Epithelial cell of esophagus (primary cell): ENCODE measurements around the gene COL13A1.

Experiments
- DNase-seq: peaks from one replicate; pipeline ENCODE4 v3.0.0; 2010; ENCODE audit warnings: low read depth
- H3K4me3 ChIP-seq: 2 replicates; pipeline ENCODE4 v1.5.1; 2011; ENCODE audit warnings: mild to moderate bottlenecking, low read length, control low read depth
- TF ChIP-seq, protein P1 (sequence below): IDR thresholded peaks from 2 replicates; pipeline ENCODE4 v1.5.1; 2011; ENCODE audit warnings: low read depth, mild to moderate bottlenecking, low read length, control low read depth, inconsistent platforms; ENCODE audit not compliant: insufficient read depth; ENCODE audit errors: missing control alignments

The COL13A1 gene

DNA sequence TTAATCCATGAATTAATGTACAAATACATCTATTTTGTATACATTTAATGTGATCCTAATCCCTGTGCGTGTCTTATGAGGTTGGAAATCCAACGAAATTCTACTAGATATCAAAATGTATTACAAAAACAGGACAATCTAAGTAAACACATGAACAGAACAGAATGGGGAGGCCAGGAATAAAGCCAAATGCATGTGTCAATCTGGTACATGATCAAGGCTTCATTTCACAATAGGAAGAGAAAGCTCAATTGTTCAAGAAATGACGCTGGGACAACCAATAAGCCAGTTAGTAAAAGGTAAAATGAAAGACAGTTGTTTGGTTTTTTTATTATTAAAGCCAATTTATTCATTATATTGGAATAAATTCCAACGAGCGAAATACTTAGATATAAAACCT is 83.0 kb downstream of the COL13A1 start:
- TF ChIP-seq, protein P1, sequence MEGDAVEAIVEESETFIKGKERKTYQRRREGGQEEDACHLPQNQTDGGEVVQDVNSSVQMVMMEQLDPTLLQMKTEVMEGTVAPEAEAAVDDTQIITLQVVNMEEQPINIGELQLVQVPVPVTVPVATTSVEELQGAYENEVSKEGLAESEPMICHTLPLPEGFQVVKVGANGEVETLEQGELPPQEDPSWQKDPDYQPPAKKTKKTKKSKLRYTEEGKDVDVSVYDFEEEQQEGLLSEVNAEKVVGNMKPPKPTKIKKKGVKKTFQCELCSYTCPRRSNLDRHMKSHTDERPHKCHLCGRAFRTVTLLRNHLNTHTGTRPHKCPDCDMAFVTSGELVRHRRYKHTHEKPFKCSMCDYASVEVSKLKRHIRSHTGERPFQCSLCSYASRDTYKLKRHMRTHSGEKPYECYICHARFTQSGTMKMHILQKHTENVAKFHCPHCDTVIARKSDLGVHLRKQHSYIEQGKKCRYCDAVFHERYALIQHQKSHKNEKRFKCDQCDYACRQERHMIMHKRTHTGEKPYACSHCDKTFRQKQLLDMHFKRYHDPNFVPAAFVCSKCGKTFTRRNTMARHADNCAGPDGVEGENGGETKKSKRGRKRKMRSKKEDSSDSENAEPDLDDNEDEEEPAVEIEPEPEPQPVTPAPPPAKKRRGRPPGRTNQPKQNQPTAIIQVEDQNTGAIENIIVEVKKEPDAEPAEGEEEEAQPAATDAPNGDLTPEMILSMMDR: no peak
- no peak for DNase-seq
- H3K4me3 ChIP-seq: no peak overlapping the region

DNA sequence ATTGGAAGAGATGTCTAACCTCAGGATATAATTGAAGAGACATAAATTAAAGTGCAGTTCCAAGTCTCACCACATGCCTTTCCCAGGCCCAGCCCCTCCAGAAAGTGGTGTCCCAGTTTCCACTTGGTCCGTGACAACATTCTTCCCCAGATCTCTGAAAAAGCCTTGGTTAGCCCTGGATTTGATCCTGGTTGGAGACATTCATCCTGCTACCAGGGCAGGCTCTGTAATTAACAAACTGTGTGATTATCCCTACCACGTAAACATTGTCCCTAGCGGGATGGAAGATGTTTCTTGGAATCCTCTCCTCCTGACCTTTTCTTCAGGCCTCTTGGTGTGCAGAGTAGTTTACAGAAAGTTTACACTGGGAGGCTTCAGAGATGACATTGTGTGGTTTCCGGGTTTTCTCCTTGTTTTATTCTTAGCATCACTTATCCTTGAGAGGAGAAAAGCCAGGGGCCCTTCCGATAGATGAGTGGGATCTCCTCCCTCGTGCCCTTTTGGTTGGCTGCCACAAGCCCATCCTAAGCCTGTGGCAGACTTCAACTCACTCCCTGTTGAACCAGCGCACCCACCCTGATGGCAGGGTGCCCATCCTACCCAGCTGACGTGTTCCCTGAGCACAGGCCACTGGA is 83.8 kb downstream of the COL13A1 start:
- TF ChIP-seq, protein P1: peak; percentile 53
- no peak for DNase-seq
- H3K4me3 ChIP-seq: no peak overlapping the region

DNA sequence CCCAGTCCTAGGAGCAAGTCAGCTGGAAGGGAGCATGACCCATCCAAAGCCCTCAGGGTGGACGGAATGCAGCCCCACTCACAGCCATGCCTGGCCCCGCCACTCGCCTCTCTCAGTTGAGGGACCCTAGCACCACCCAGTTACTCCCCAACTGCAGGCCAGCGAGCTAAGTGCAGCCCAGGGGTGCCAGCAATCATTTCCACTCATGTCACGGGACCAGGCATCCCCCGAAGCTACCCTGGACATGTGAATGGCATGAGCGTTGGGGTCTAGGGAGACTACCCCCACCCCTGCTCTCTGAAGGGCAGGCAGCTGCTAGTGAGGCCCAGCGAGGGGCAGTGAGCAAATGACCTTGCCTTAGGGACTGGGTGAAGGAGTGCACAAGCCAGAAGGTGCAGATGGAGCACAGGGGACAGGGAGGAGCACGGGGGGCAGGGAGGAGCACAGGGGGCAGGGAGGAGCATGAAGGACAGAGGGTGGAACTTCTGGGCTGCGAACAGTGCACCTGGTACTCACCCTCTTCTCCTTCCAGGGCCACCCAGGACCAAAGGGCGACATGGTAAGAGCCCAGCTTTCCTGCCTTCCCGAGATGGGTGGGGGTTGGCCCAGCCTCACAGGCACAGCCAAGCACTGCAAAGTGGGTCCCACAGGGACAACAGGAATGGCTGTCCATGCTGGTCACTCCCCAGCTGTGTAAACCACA is 87.3 kb downstream of the COL13A1 start:
- TF ChIP-seq, protein P1: no peak
- DNase-seq: no peak

DNA sequence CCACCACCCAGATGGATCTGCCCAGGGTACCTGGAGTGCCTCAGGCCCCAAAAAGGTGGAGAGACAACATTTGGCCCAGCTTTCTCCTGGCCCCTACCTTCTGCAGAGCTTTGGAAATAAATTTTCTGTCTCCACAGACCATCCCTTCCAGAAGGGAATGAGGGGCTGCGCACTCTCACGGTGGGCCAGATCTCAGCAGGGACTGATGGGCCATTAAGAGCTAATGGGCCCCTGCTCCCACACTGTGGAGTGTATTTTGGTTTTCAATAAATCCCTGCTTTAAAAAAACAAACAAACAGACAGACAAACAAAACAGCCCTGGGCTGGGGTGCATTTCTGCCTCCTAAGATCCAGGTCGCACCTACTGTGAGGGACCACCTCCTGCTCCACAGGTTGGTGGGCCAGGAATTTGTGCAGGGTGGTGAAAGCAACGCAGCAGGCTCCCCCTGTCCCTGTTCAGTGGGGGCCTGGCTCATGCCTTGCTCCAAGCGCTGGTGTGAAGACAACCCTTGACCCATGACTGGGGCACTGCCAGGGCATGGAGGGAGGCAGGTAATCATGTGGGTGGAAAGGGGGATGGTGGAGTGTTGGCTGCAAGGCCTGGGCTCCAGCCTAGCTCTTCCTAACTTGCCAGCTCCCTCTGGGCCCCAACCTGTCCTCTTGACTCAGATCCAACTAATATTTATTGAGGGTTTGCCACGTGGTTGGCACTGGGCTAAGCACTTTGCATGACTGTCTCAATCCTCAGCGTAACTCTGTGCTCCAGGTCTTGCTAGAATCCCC is 88.5 kb downstream of the COL13A1 start:
- DNase-seq: peak; percentile 24
- H3K4me3 ChIP-seq: no peak overlapping the region
- TF ChIP-seq, protein P1: no peak

More for the DNA sequence above, 87.3 kb downstream of the COL13A1 start:
- no peak overlapping the region for H3K4me3 ChIP-seq

DNA sequence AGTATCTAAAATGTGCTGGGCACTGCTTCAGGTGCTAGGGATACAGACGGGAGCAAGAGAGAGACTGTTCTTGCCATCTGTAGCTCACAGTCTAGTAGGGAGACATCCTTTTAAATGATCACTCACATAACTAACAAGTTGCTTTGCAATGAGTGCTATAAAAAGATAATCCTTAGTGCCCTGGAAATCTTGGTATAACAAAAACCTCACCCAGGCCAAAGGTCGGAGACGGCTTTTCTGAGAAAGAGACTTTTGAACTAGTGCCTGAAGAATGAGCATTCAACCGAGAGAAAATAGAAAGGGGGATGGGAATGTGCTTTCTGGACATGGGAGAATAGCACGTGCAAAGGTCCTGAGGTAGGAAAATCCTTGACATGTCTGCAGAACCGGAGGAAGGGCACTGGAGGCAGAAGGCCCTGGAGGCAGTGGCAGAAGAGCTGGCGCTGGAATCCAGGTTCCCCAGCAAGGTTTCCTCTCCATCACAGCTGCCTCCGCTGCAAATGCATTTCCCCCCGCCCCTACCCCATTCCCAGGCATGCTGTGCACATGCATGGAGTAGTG is 89.4 kb downstream of the COL13A1 start:
- H3K4me3 ChIP-seq: no peak overlapping the region
- TF ChIP-seq, protein P1: no peak
- no peak for DNase-seq

DNA sequence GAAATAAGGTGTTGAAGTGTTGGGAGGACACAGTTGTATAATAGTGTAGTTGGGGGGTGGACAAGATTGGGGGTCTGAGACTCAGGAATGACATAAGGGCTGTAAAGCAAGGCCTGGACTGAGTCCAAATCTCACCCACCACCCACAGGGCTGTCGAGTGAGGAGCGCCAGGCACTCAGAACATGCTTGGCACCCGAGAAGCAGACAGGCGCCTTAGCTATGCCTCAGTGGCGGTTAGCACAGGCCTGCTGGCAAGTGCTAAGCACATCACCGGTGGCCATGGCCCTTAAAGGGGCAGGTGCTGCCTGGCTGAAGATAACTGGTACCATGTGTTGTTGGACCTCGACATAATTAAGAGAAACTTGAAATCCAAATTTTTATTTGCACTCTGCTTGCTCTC is 90.7 kb downstream of the COL13A1 start:
- no peak for DNase-seq
- H3K4me3 ChIP-seq: no peak overlapping the region
- TF ChIP-seq, protein P1: no peak
